GM19099 (cell line): Measurements from ENCODE around the gene ZNF789.

ENCODE experiments used
- POLR2A ChIP-seq: IDR thresholded peaks from 3 replicates; pipeline ENCODE4 v1.6.1; 2011; ENCODE audit warnings: low read depth; ENCODE audit not compliant: insufficient read length; ENCODE audit errors: extremely low read depth

The ZNF789 gene

GRCh38 chr7:99489235-99489634, 16.5 kb downstream of the ZNF789 start:
- TF ChIP-seq POLR2A, result no peak

DNA sequence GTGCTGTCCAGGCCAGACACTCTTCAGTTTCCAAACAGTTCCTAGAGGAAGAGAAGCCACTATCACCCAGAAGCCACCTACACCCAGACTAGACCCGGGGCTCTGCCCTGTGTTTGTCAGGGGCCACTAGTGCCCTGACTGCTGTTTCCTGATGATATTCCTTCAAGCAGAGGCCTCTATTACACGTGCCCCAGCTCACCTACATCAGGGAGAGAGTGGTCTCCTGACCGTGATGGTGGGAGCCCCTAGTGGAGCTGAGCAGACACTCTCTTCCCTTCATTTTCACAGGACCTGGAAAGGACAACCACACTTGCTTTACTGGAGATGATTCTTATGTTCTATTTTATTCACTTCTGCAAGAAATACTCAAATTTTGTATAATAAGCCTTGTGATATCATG, 18.2 kb downstream of the ZNF789 start:
- TF ChIP-seq POLR2A, result no peak

- no peak for TF ChIP-seq POLR2A
Measured at GRCh38 chr7:99493823-99494222, 21.1 kb downstream of the ZNF789 start.

GRCh38 chr7:99497766-99498545, 25.3 kb downstream of the ZNF789 start:
- no peak for TF ChIP-seq POLR2A

DNA sequence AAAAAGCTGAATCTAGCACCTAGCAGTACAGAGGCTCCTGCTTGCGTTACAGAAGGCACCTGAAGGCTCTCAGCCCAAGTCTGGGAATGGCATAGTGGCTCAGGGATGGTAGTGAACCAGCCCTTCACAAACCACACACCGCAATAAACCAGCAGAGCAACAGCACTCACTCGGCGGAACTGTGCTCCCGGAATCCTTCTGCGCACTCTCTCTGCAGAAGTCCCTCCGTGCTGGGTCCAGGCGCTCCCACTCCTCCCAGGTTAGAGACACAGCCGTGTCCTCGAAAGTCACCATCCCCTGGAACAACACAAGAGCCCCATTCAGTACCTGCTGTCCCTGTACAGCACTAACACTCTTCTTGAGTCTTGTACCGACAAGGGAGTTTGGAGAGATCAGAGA, 25.9 kb downstream of the ZNF789 start:
- no peak for TF ChIP-seq POLR2A

- TF ChIP-seq POLR2A, result no peak
Measured at GRCh38 chr7:99499371-99499720, 26.7 kb downstream of the ZNF789 start.

DNA sequence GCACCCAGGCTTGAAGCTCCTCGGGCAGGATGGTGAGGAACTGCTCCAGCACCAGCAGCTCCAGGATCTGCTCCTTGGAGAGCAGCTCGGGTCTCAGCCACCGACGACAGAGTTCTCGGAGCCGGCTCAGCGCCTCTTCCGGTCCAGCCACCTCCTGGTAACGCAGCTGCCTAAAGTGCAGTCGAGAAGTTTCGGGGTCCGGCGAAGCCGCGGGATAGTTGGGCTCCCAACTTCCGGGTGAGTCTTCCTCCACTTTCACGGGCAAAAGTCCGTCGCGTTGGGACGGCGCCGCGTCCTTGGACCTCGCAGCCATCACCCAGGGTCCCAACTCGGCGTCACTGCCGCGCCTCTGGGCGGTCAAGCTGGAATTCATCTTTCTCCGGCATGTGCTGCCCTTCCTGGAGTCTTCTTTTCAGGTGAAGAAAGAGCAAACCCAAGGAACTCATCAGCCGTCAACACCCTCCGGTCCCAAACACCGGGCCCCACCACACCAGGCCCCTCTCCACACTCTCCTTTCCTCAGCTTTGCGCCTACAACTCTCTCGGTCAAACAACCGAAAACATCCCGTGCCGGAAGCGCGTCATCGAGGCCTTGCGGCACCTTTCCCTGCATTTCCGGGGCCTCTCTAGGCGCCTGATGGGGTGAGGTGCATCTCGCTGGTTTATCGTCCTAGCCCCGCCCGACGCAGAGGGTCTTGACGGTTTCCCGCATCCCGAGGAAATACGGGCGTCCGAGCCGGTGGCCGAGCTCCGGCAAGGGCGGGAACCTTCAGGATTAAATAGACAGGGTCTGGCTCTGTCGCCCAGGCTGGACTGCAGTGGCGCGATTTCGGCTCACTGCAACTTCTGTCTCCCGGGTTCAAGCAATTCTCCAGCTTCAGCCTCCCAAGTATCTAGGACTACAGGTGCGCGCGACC, 27.3 kb downstream of the ZNF789 start, which contains the start of gene ZNF394:
ZNF394 (minus strand) TSS at position 561 of the 916 bp plus-strand sequence; CDS start at position 373, 188 bp downstream.
- TF ChIP-seq POLR2A, result peak; percentile 77

DNA sequence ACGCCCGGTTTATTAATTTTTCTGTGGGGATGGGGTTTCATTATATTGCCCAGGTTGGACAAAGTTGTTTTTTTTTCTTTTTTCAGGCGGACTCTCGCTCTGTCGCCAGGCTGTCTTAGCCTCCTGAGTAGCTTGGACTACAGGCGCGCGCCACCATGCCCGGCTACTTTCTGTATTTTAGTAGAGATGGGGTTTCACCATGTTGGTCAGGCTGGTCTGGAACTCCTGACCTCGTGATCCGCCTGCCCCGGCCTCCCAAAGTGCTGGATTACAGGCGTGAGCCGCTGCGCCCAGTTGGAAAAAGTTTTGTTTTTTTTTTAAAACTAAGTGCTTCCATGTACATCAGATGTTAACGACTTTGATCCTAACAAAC, 27.9 kb downstream of the ZNF789 start:
- no peak for TF ChIP-seq POLR2A

DNA sequence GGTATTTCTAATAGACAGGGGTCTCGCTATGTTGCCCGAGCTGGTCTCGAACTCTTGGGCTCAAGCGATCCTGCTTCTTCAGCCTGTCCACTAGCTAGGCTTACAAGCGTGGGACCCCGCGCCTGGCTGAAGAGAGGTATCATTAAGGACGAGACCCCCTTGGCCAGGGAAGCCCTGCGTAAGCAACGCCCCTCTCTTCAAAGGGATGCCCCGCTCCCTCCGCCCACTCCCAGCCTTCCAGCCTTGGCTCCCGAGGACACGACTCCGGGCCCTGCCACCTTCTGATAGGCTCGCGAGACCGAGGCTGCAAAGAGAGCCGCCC, 31.6 kb downstream of the ZNF789 start:
- TF ChIP-seq POLR2A, result no peak

- peak; percentile 93 for TF ChIP-seq POLR2A
Measured at GRCh38 chr7:99504603-99505323, 32.1 kb downstream of the ZNF789 start, which contains the start of gene ZKSCAN5. Gene ZKSCAN5 (plus strand): TSS chr7:99504662. CDS start chr7:99506045, 1,383 bp downstream.

DNA sequence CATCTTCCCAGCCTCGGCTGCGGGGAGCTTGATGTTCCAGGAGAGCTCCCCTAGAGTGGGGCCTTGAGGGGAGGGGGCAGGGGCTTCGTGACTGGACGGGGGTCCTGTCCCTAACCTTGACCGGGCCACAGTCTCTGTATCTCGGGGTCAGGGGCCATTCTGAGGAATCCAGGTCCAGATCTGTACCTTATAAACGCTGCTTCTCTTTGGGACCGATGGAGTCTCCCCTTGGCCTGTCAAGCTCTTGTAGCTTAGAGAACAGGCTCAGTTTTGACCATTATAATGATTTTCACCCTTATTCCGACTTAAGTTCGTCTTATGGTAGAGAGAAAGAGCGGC, 32.6 kb downstream of the ZNF789 start:
- TF ChIP-seq POLR2A, result no peak

DNA sequence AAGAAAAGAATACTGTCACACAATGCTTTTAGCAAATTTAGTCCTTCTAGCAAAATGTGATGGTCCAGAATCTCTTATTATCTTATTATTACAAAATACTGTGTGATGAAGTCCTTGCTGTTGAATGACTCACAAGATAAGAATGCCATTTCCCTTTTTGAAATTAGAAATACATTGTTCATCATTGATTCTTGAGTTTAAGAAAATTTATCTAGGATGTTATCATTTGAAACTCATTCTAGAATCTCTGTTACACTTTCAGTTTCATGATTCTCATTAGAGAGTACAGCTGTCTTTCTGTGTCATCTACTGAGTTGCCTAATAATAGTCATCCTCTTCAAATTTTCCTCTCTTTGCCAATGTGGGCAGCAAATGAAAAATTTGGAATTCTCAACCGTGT, 41.4 kb downstream of the ZNF789 start:
- TF ChIP-seq POLR2A, result no peak

DNA sequence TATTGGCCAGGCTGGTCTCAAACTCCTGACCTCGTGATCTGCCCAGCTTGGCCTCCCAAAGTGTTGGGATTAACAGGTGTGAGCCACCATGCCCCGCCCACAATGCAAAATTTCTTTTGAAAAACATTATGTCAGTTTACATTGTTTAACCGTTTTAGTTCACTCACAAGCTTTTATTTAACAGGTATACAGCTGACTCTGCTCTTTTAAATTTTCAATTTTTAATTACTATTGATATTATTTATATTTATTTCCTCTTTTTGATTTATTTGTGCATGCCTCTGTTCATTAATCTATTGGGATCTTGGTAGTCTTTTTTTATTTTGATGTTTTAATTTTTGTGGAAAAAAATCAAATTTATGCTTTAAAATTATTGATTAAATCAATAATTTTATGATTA, 48.7 kb downstream of the ZNF789 start:
- TF ChIP-seq POLR2A, result no peak

GRCh38 chr7:99525713-99526440, 53.2 kb downstream of the ZNF789 start:
- TF ChIP-seq POLR2A, result no peak

DNA sequence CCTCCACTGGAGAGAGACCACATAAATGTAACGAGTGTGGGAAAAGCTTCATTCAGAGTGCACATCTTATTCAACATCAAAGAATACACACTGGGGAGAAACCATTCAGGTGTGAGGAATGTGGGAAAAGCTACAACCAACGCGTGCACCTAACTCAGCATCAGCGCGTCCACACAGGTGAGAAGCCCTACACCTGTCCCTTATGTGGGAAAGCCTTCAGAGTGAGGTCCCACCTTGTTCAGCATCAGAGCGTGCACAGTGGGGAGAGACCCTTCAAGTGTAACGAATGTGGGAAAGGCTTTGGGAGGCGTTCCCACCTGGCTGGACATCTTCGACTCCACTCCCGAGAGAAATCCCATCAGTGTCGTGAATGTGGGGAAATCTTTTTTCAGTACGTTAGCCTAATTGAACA, 58.7 kb downstream of the ZNF789 start:
- no peak for TF ChIP-seq POLR2A
